ENCODE measurements around the gene CABYR.

DNA sequence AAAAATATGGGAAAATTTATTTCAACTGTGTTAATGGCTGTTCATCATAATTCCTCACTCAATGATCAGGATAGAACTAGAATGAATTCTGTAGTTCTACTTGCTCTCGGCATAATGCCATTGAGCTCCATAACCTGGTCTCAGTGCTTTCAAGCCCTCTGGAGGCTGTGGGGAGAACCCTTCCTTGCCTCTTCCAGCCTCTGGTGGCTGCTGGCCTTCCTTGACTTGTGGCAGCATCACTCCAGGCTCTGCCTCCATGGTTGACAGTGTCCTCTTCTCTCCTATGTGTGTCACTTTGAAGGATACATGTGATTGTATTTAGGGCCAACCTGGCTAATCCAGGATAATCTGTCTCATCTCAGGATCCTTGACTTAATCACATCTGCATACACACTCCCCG is 26.9 kb upstream of the CABYR start:
- TF ChIP-seq, protein P1, sequence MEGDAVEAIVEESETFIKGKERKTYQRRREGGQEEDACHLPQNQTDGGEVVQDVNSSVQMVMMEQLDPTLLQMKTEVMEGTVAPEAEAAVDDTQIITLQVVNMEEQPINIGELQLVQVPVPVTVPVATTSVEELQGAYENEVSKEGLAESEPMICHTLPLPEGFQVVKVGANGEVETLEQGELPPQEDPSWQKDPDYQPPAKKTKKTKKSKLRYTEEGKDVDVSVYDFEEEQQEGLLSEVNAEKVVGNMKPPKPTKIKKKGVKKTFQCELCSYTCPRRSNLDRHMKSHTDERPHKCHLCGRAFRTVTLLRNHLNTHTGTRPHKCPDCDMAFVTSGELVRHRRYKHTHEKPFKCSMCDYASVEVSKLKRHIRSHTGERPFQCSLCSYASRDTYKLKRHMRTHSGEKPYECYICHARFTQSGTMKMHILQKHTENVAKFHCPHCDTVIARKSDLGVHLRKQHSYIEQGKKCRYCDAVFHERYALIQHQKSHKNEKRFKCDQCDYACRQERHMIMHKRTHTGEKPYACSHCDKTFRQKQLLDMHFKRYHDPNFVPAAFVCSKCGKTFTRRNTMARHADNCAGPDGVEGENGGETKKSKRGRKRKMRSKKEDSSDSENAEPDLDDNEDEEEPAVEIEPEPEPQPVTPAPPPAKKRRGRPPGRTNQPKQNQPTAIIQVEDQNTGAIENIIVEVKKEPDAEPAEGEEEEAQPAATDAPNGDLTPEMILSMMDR (IDR thresholded peaks at IDR 0.05), result no peak
- TF ChIP-seq EP300 (IDR thresholded peaks at IDR 0.05), result no peak
